HT-29 (cell line): ENCODE results near the gene SLC36A1. TPM values are rescaled to one million over a fixed set of nuclear protein-coding genes. Genes with fewer than 3 reads are reported as not detected.
"Not testable (repeated sequence)": the region's sequence is repeated elsewhere in the genome, so short reads cannot be mapped to it uniquely, and the experiment has no call there.

Source experiments
- DNase-seq: peaks from one replicate; pipeline ENCODE4 v3.0.0-alpha.2; 2015; ENCODE audit warnings: low spot score
- total RNA-seq: library from RNA; depleted of rRNA; stranded (reverse); fragments of >200 nt; shearing (Covaris generic); gene quantifications from 2 replicates; pipeline ENCODE4 v1.2.3, GENCODE V29; 2014

SLC36A1 gene
- total RNA-seq, 1 experiment from 2014 or later = 5.0 TPM

- DNase-seq = no peak
Observed at GRCh38 chr5:151483647-151484046, 36.2 kb downstream of the SLC36A1 start.

- no peak for DNase-seq
Observed at GRCh38 chr5:151487544-151487943, 40.1 kb downstream of the SLC36A1 start.

GRCh38 chr5:151490627-151491026, 43.2 kb downstream of the SLC36A1 start:
- no peak for DNase-seq

DNA sequence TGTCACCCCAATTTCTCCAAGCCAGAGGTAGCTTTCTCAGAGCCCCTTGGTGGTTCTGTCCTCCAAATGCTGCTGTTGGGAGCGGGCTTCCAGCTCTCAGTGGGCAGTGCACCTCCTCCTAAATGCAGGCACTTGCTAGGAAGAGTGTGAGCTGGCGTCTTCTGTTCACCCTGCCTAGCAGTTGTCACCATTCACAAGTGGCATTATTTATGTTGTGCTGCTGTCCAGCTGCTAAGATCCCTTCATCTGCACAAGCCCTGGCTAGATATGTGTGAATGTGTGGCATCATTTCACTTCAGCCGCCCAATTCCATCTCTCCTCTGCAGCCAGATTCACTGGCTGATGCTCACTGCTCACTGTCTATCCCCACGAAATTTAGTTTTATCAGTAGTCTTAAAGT, 43.7 kb downstream of the SLC36A1 start:
- no peak for DNase-seq

- no peak for DNase-seq
Observed at GRCh38 chr5:151492729-151493128, 45.3 kb downstream of the SLC36A1 start.

DNA sequence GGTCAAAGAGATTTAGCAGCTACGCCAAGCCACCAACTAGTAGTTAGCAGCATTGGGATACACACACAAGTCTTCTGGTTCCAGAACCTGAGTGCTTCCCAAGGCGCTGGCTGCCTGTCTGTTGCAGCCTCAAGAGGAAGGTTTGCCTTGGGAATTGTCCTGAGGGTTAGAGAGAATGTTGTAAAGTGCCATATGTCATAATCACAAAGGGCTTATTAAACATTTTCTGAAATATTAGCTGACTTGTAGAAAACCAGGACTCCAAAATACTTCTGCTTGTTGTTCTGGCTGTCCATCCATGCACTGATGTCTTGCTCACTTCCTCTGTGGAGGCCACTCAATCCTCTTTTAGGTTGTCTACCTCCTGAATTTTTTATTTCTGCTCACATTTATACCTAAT, 46.3 kb downstream of the SLC36A1 start:
- no peak for DNase-seq

GRCh38 chr5:151495320-151495719, 47.9 kb downstream of the SLC36A1 start:
- no peak for DNase-seq

DNA sequence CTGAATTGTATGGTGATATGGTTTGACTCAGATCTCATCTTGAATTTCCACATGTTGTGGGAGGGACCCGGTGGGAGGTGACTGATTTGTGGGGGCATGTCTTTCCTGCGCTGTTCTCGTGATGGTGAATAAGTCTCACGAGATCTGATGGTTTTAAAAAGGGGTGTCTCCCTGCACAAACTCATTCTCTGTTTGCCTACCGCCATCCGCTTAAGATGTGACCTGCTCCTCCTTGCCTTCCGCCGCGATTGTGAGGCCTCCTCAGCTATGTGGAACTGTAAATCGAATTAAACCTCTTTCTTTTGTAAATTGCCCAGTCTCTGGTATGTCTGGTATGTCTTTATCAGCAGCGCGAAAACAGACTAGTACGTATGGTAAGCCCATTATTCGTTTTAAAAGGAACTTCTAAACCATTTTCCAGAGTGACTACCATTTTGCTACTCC, 48.7 kb downstream of the SLC36A1 start:
- no peak for DNase-seq

GRCh38 chr5:151497391-151498002, 50.1 kb downstream of the SLC36A1 start:
- DNase-seq = no peak

- DNase-seq = no peak
Observed at GRCh38 chr5:151498395-151499155, 51.2 kb downstream of the SLC36A1 start.

GRCh38 chr5:151499501-151500035, 52.2 kb downstream of the SLC36A1 start:
- no peak for DNase-seq

DNA sequence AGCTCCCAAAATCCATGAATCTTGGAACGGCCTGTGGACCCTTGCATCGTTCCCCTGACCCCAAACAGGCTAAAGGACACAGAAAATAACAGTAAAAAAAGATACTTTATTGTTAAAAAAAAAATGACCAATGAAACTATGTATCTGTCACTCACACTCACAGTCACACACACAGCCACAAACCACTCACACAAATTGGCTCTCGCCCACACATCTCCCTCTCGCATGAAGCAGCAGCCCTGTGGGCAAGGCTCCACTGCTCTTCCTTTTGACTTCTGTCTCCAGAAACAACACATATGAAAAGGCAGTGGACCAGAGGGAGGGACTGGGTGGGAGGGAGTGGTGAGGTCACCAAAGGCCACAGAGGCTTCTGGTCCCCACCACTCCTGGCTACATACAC, 56.6 kb downstream of the SLC36A1 start:
- DNase-seq = no peak

- not testable (repeated sequence) for DNase-seq
Observed at GRCh38 chr5:151508308-151508707, 60.9 kb downstream of the SLC36A1 start.

GRCh38 chr5:151509231-151509630, 61.8 kb downstream of the SLC36A1 start:
- DNase-seq = no peak

- no peak for DNase-seq
Observed at GRCh38 chr5:151509836-151510235, 62.4 kb downstream of the SLC36A1 start.

GRCh38 chr5:151517122-151517920, 69.9 kb downstream of the SLC36A1 start:
- no peak for DNase-seq

- DNase-seq = peak; percentile 3
Observed at GRCh38 chr5:151520294-151520693, 72.9 kb downstream of the SLC36A1 start.

GRCh38 chr5:151522226-151522625, 74.8 kb downstream of the SLC36A1 start:
- no peak for DNase-seq

DNA sequence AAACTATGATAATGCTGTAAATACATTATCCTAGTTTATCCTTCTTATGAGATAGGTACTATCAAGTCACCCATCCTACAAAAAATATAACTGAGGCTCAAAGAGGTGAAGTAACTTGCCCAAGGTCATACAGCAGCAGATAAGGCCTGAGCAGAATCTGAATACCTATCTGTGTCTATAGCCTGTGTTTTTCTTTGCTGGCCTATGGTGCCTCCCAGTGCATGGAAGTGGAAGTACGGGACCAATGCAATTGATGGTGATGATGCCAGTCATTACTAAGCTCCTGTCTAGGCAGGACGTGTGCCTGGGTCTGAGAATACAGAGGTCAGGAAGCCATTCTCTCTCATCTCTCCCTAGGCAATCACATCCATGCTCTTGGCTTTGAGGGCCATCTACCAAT, 75.9 kb downstream of the SLC36A1 start:
- DNase-seq = peak; percentile 56

DNA sequence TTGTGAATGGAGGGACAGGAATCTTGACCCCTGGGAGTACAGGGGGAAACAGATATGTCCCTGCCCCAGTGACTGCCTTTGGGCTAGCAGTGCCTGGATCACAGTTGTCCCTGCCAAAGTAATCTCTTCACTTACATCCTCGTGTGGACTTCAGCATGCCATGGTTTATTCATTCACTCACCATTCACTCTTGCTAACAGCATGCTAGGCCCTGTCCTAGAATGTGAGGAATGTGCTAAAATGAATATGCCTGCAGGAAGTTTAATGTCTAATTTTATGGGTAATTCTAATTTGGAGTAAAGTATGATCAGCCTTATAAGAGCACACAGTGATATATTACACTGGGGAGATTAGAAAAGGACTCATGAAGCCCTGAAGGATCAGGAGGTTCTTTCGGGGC, 80.8 kb downstream of the SLC36A1 start:
- DNase-seq = no peak

GRCh38 chr5:151528996-151529395, 81.6 kb downstream of the SLC36A1 start:
- DNase-seq = no peak

DNA sequence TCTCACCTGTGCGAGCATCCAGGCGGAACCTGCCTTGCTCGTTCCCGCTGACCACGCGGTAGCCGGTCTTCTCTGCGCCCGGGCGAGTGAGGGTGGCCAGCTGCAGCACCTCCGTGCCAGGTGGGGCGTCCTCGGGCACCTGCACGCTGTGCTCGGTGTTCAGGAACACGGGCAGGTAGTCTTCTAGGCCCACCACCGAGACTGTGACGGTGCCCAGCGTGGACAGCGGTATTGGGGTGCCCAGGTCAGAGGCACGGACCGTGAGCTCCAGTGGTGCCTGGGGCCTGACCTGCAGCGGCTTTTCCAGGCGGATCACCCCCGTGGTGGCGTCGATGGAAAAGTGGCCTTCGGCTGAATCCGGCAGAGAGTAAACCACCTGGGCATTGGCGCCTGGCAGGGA, 84.2 kb downstream of the SLC36A1 start:
- DNase-seq = no peak
